CD4-positive, alpha-beta T cell treated with Interleukin-10 for 1 hour (primary cell): ENCODE data around the gene SMG9.

Experiments used
- DNase-seq: peaks from one replicate; pipeline ENCODE4 v3.0.0-alpha.2; 2020

The SMG9 gene

GRCh38 chr19:43719918-43720317 is 34.8 kb downstream of the SMG9 start:
- DNase-seq: no peak

DNA sequence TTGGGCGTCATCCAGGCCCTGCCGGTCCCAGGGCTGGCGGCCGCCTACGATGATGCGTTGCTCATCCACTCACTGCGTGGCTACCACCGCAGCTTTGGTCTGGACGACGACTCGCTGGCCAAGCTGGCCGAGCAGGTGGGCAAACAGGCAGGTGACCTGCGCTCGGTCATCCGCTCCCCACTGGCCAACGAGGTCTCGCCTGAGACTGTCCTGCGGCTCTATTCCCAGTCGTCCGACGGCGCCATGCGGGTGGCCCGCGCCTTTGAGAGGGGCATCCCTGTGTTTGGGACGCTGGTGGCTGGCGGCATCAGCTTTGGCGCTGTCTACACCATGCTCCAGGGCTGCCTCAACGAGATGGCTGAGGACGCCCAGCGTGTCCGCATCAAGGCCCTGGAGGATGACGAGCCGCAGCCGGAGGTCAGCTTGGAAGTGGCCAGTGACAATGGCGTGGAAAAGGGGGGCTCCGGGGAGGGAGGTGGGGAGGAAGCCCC is 35.3 kb downstream of the SMG9 start:
- DNase-seq: no peak

GRCh38 chr19:43718627-43719377 is 36.0 kb downstream of the SMG9 start:
- DNase-seq: no peak

DNA sequence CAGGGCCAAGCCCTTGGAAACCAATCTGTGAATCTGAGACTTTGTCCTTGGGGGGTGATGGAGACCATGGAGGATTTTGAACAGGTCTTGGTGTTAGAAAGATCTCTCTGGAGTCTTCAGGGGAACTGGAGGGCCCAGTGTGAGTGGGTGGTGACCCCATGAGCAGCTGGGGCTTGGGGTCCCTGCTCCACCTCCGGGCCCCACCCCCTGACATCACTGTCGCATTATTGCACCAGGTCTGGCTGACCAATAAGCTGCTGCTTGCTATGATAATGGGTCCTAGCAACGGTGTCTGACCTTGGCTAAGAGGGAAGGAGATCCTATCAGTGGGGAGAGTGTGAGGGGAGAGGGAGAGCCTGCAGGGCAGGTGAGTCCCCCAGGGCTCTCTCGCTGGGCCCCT is 39.0 kb downstream of the SMG9 start, which contains the start of gene IRGC:
Gene IRGC (plus strand): TSS at position 301 of the 400 bp plus-strand sequence. CDS start 2,483 bp downstream, outside the sequence.
- DNase-seq: no peak

- DNase-seq: no peak
Measured at GRCh38 chr19:43713208-43713607, 41.6 kb downstream of the SMG9 start.

DNA sequence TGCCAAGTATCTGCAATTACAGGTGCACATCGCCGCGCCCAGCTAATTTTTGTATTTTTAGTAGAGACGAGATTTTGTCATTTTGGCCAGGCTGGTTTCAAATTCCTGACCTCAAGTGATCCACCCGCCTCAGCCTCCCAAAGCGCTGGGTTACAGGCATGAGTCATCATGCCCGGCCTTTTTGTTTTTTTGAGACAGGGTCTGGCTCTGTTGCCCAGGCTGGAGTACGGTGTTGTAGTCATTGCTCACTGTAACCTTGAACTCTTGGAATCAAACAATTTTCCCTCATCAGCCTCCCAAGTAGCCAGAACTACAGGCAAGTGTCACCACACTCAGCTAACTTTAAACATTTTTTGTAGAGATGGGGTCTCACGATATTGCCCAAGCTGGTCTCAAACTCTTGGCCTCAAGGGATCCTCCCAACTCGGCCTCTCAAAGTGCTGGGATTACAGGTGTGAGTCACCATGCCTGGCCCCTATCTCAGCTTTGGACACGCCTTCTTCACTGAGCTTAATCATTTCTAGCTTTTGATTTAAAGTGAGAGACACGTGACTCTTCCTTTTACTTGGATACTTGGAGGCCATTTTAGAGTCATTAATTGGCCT is 42.9 kb downstream of the SMG9 start:
- no peak for DNase-seq

DNA sequence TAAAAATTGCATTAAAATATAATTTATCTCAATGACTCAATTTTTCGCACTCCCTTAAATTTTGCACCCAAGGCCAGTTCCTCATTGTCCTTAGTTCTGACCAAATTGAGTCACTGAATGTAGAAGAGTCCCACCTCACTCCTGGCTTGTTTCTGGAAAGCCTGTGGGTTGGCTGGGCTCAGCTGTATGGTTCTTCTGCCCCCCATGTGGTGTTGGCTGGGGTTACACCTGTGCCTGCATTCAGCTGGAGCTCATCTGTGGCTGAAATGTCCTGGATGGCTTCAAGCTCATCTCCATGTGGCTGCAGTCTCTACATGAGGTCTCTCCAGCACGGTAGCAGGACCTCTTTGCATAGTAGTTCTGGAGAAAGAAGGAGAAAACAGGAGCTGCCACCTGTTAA is 46.0 kb downstream of the SMG9 start:
- no peak for DNase-seq

GRCh38 chr19:43707158-43707712 is 47.5 kb downstream of the SMG9 start:
- DNase-seq: no peak

GRCh38 chr19:43705729-43706128 is 49.0 kb downstream of the SMG9 start:
- no peak for DNase-seq

GRCh38 chr19:43704002-43704705 is 50.6 kb downstream of the SMG9 start:
- no peak for DNase-seq

GRCh38 chr19:43700395-43701000 is 54.3 kb downstream of the SMG9 start:
- peak; percentile 18 for DNase-seq

DNA sequence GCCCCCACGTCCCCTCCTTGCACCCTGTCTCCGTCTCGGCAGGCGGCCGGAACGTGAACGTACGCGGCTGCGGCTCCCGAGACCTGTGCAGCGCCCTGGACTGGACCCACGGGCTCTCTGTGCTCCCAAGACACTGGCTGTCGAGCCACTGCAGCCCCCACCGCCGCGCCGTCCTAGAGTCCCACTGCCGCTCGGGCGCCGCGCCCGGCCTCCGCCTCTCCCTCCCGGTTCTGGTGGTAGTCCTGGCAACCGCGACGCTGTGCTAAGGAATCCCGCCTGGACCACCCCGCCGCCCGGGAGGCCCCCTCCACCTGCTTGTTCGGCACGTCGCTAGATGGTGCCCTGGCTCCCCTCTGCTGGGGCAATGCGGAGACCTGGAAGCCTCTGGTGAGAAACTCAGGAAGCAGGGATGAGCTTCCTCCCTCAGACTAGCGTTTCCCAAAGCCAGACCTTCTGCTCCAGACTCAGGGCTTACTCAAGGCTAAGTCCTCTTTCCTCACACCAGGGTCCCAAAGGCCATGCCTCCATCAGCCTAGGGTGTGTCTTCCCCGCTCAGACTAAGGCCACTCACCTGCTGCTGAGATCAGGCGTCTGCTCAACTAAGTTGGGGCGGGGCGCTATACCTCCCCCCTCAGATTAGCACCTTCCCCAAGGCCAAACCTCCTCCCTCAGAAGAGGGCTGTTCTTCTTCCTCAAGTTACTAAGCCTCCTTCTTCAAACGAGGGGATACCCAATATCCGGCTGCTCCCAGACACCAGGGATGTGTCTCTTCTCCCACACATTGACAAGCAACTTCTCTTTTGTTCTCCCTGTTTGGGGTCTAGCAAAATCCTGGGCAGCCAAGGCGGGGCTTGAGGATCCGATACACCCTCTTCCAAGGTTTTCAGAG is 55.0 kb downstream of the SMG9 start:
- no peak for DNase-seq

DNA sequence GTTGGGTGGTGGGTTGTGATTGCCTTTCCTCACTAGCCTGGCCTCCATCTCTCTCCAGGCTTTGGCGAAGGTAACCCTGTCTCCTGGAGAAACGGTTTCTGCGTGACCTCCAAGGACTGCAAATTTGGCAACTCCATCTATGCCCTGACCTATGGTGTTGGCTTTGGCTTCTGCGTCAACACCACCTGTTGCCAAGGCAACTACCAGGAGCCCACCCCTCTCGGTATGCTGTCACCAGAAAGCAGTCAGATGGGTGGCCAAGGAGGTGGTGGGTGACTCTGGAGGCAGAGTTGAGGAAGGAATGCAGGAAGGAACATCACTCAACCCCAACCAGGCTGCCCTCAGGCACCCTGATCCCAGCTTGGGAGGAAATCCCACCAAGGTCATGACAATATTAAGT is 57.5 kb downstream of the SMG9 start:
- no peak for DNase-seq

DNA sequence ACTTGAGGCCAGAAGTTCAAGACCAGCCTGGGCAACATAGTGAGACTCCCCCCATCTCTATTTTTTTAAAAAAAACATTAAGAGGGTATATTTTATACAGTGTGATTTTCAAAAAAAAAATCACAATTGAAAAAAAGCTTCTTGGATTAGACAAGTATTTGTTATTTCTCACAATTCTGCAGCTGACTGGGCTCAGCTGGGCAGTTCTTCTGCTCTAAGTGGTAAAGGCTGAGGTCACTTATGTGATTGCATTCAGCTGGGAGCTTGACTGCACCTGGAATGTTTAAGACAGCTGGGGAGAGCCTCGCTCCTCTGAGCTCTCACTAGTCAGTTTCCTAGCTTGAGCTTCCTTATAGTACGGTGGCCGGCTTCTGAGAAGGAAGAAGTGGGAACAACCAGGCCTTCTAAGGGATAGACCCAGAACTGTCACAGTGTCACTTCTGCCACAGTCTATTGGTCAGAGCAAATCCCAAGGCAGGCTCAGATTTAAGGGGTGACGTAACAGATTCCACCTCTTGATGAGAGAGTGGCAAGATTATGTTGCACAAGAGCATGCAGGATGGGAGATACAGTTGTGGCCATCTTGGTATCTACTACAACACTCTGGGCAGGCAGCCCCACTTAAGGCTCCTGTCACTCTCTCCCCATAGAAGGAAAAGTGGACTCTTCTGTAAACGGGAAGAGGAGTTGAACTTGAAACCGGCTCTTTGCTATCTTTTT is 58.6 kb downstream of the SMG9 start:
- no peak for DNase-seq

GRCh38 chr19:43694553-43694952 is 60.2 kb downstream of the SMG9 start:
- no peak for DNase-seq

- no peak for DNase-seq
Measured at GRCh38 chr19:43692877-43693276, 61.9 kb downstream of the SMG9 start.

DNA sequence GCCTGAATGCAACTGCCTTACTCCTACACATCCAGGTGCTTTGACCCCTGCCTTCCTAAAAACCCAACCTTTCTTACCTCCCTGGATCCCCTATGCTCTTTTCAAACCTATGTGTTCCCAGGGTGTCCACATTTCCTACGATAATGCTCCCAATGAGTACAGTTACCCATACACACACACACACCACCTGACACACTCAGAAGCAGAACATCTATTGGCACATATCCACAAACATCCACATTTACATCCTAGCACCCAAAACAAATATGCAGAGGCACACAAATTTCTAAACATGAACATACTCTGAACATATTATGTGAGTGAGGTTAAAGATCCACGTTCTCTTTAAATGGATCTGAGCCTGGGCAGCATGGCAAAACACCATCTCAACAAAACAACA is 62.4 kb downstream of the SMG9 start:
- DNase-seq: no peak

GRCh38 chr19:43691755-43692154 is 63.0 kb downstream of the SMG9 start:
- no peak for DNase-seq

DNA sequence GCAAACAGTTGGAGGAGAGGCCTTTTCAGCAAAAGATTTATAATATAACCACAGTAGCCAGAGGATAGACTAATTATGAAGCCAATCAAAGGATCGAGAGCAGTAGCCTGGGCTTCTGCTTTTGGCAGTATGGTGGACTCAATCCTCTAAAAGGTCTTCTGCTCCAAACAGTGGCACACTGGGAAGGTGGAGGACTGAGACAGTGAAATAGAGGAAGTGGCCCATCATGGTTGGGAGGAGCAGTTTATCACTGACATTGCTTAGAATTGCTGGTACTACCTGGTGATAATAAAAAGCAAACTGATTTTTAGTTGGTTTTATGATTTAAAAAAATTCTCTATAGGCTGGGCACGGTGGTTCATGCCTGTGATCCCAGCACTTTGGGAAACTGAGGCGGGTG is 63.9 kb downstream of the SMG9 start:
- DNase-seq: no peak

GRCh38 chr19:43690444-43690843 is 64.3 kb downstream of the SMG9 start:
- no peak for DNase-seq

- DNase-seq: no peak
Measured at GRCh38 chr19:43688059-43688701, 66.6 kb downstream of the SMG9 start.
